Esophagus muscularis mucosa (tissue), 4 donors: ENCODE results near the gene MKRN3. TPM values are rescaled to one million over a fixed set of nuclear protein-coding genes. Genes with fewer than 3 reads are reported as not detected.

Source experiments
- DNase-seq: peaks from one replicate; pipeline ENCODE4 v3.0.0-alpha.2; 2017; ENCODE audit errors: extremely low spot score
- H3K27ac ChIP-seq, 4 donors: fragments of 200-600 bp; sonication (generic); replicated peaks in 1 of 4; 1 replicate in 3 of 4; 2 replicates in 1 of 4; pipeline ENCODE4 v1.5.1; 2016 to 2019; ENCODE audit warnings: mild to moderate bottlenecking in 1 of 4
- H3K27me3 ChIP-seq, 4 donors: fragments of 200-600 bp; sonication (generic); one replicate each; pipeline versions ENCODE4 v1.5.1 to v1.6.0; 2016 to 2019
- H3K36me3 ChIP-seq, 4 donors: fragments of 200-600 bp; sonication (generic); one replicate each; pipeline ENCODE4 v1.5.1; 2016 to 2019
- H3K4me1 ChIP-seq, 4 donors: fragments of 200-600 bp; sonication (generic); one replicate each; pipeline ENCODE4 v1.5.1; 2016 to 2019
- H3K4me3 ChIP-seq, 4 donors: fragments of 200-600 bp; sonication (generic); 1 replicate in 2 of 4; 2 replicates in 2 of 4; pipeline ENCODE4 v1.5.1; 2016 to 2019; ENCODE audit warnings: mild to moderate bottlenecking in 4 of 4, moderate library complexity in 1 of 4
- H3K9me3 ChIP-seq, 4 donors: fragments of 200-600 bp; sonication (generic); 1 replicate in 3 of 4; 2 replicates in 1 of 4; pipeline ENCODE4 v1.5.1; 2016 to 2019
- CTCF ChIP-seq, 3 experiments: fragments of 200-600 bp in 2 of 3; fragments of 450-650 bp in 1 of 3; sonication (generic) in 2 of 3; IDR thresholded peaks; one replicate each; pipeline ENCODE4 v1.5.1; 2017 to 2019; ENCODE audit warnings: antibody characterized with exemption in 3 of 3, mild to moderate bottlenecking in 2 of 3, moderate library complexity in 1 of 3
- EP300 ChIP-seq: sonication (generic); formaldehyde crosslinking; IDR thresholded peaks from one replicate; pipeline ENCODE4 v1.6.1; 2017; ENCODE audit warnings: antibody characterized with exemption
- POLR2A ChIP-seq: fragments of 450-650 bp; IDR thresholded peaks from one replicate; pipeline ENCODE4 v1.6.1; 2017; ENCODE audit warnings: antibody characterized with exemption, moderate library complexity, mild to moderate bottlenecking, low read depth
- POLR2AphosphoS5 ChIP-seq, 2 donors: sonication (generic); formaldehyde crosslinking; IDR thresholded peaks; one replicate each; pipeline ENCODE4 v1.6.1; 2017; ENCODE audit warnings: antibody characterized with exemption in 2 of 2
- WGBS: methylation state at CpG from one replicate; pipeline ENCODE4 v1.1.5; 2018; 5-methylcytosine and 5-hydroxymethylcytosine counted together
- intact Hi-C: fragments of 100-400 bp; cut with DNase I; formaldehyde crosslinking; loops from one replicate; pipeline ENCODE4 v1.15.1; 2023
- total RNA-seq, 4 donors: library from RNA; depleted of rRNA; stranded (reverse); fragments of >200 nt; gene quantifications; one replicate each; pipeline versions ENCODE4 v1.1.0 to v1.2.1, GENCODE V29; 2016

The MKRN3 gene
- total RNA-seq, 4 donors from 2014 or later, result 0.42 to 0.65 (median 0.46) TPM; not detected in 1

- WGBS, result 68% methylated on average over 4 of the region's 4 CpGs
- intact Hi-C loops, result no loop called here
- TF ChIP-seq POLR2A (no peak), POLR2AphosphoS5 (IDR thresholded peaks at IDR 0.05) (no peak), CTCF (IDR thresholded peaks at IDR 0.05) (no peak), EP300 (no peak)
- Histone ChIP-seq H3K27ac (no peak overlapping the region), H3K4me3 (no peak overlapping the region), H3K27me3 (no peaks in the 10 kb centered on the region), H3K9me3 (no peaks in the 10 kb centered on the region), H3K36me3 (no peaks in the 10 kb centered on the region), H3K4me1 (no peaks in the 10 kb centered on the region)
- no peak for DNase-seq
Measured at GRCh38 chr15:23532024-23532423, 33.5 kb upstream of the MKRN3 start.

DNA sequence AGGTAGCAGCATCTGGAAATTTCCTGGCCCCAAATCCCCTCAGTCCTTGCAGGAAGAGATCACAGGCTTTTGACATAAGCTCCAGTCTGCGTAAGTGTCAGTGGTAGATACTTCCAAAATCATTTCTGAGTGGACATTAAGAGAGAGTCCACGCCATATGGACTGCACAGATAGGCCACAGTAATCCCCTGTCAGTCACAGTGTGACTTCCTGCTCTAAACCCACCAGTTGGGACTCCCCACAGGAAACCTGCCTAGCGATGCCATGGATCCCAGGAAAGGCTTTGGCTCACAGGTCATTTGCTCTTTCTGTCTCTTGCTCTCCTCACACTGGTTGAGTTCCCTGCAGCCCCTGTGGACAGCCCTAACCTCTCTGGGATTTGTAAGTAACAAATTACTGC is 28.8 kb upstream of the MKRN3 start:
- H3K27ac ChIP-seq, result no peak overlapping the region
- intact Hi-C loops, result no loop called here
- H3K4me1 ChIP-seq, result no peaks in the 10 kb centered on the region
- H3K9me3 ChIP-seq, result no peaks in the 10 kb centered on the region
- WGBS, result 68% methylated on average over 3 of the region's 3 CpGs
- H3K36me3 ChIP-seq, result no peaks in the 10 kb centered on the region
- no peak for DNase-seq
- TF ChIP-seq POLR2AphosphoS5 (IDR thresholded peaks at IDR 0.05) (no peak), CTCF (IDR thresholded peaks at IDR 0.05) (no peak), POLR2A (no peak), EP300 (no peak)
- no peak overlapping the region for H3K4me3 ChIP-seq
- H3K27me3 ChIP-seq, result no peaks in the 10 kb centered on the region

GRCh38 chr15:23538648-23539047 is 26.8 kb upstream of the MKRN3 start:
- intact Hi-C loops, result no loop called here
- 62% methylated on average over 4 of the region's 4 CpGs for WGBS

DNA sequence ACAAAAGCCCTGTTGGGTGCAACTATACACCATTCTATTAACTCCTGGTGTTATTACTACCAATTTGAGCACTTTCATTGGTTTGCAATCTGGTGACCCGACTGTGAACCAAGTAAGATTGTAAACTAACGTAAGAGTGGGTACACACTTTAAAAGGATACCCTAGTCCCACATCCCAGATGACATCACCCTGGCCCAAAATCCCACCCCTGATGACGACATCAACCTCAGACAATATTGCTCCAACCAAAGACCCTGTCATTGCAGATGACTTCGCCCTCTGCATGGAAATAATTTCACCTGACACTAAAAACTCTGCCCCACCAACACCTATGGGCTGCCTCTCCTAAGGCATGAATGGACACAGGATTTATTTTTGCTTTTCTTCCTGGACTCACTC is 25.6 kb upstream of the MKRN3 start:
- Histone ChIP-seq H3K9me3 (no peaks in the 10 kb centered on the region), H3K27ac (no peak overlapping the region), H3K4me3 (no peak overlapping the region), H3K27me3 (no peaks in the 10 kb centered on the region), H3K36me3 (no peaks in the 10 kb centered on the region), H3K4me1 (no peaks in the 10 kb centered on the region)
- DNase-seq, result no peak
- 84% methylated on average over 4 of the region's 4 CpGs for WGBS
- intact Hi-C loops, result no loop called here
- TF ChIP-seq CTCF (IDR thresholded peaks at IDR 0.05) (no peak), POLR2AphosphoS5 (IDR thresholded peaks at IDR 0.05) (no peak), POLR2A (no peak), EP300 (no peak)

More at GRCh38 chr15:23538648-23539047, 26.8 kb upstream of the MKRN3 start:
- Histone ChIP-seq H3K4me3 (no peak overlapping the region), H3K27ac (no peak overlapping the region), H3K27me3 (no peaks in the 10 kb centered on the region), H3K36me3 (no peaks in the 10 kb centered on the region), H3K9me3 (no peaks in the 10 kb centered on the region), H3K4me1 (no peaks in the 10 kb centered on the region)
- DNase-seq, result no peak
- TF ChIP-seq CTCF (IDR thresholded peaks at IDR 0.05) (no peak), EP300 (no peak)

GRCh38 chr15:23546158-23546557 is 19.3 kb upstream of the MKRN3 start:
- H3K9me3 ChIP-seq, result no peaks in the 10 kb centered on the region
- no peaks in the 10 kb centered on the region for H3K4me1 ChIP-seq
- TF ChIP-seq POLR2A, result no peak
- TF ChIP-seq EP300, result no peak
- no peak for TF ChIP-seq POLR2AphosphoS5 (IDR thresholded peaks at IDR 0.05)
- TF ChIP-seq CTCF (IDR thresholded peaks at IDR 0.05), result no peak
- no peak overlapping the region for H3K4me3 ChIP-seq
- H3K27ac ChIP-seq, result no peak overlapping the region
- no peak for DNase-seq
- intact Hi-C loops, result no loop called here
- H3K27me3 ChIP-seq, result no peaks in the 10 kb centered on the region
- no peaks in the 10 kb centered on the region for H3K36me3 ChIP-seq
